CD4-positive, alpha-beta T cell treated with Interleukin-17A for 1 hour (primary cell): ENCODE measurements around the gene MAP6.

Experiments used
- DNase-seq: peaks from one replicate; pipeline ENCODE4 v3.0.0-alpha.2; 2020

Gene MAP6

GRCh38 chr11:75565916-75566762 lies 102.7 kb downstream of the MAP6 start:
- no peak for DNase-seq

- no peak for DNase-seq
Measured at GRCh38 chr11:75565221-75565814, 103.5 kb downstream of the MAP6 start.

GRCh38 chr11:75563978-75564552 lies 104.8 kb downstream of the MAP6 start:
- no peak for DNase-seq

- DNase-seq: no peak
Measured at GRCh38 chr11:75563501-75563977, 105.3 kb downstream of the MAP6 start.

- no peak for DNase-seq
Measured at GRCh38 chr11:75562836-75563484, 105.9 kb downstream of the MAP6 start.

GRCh38 chr11:75562048-75562835 lies 106.6 kb downstream of the MAP6 start, which contains the start of gene SERPINH1:
Gene SERPINH1 (plus strand): TSS chr11:75562253. CDS start chr11:75566350, 4,097 bp downstream.
- peak; percentile 64 for DNase-seq

- no peak for DNase-seq
Measured at GRCh38 chr11:75561426-75562047, 107.3 kb downstream of the MAP6 start.

GRCh38 chr11:75560644-75561043 lies 108.2 kb downstream of the MAP6 start:
- no peak for DNase-seq

- no peak for DNase-seq
Measured at GRCh38 chr11:75558939-75559843, 109.6 kb downstream of the MAP6 start.

GRCh38 chr11:75557666-75558494 lies 111.0 kb downstream of the MAP6 start:
- DNase-seq: no peak

GRCh38 chr11:75556275-75556674 lies 112.6 kb downstream of the MAP6 start:
- DNase-seq: no peak

- no peak for DNase-seq
Measured at GRCh38 chr11:75555079-75555811, 113.6 kb downstream of the MAP6 start.

- no peak for DNase-seq
Measured at GRCh38 chr11:75554258-75555022, 114.4 kb downstream of the MAP6 start.

- no peak for DNase-seq
Measured at GRCh38 chr11:75553889-75554257, 115.0 kb downstream of the MAP6 start.

GRCh38 chr11:75553182-75553581 lies 115.7 kb downstream of the MAP6 start:
- no peak for DNase-seq

- DNase-seq: no peak
Measured at GRCh38 chr11:75549370-75549958, 119.4 kb downstream of the MAP6 start.

- DNase-seq: no peak
Measured at GRCh38 chr11:75548595-75549272, 120.1 kb downstream of the MAP6 start.
